ENCODE measurements around the gene OTC.

DNA sequence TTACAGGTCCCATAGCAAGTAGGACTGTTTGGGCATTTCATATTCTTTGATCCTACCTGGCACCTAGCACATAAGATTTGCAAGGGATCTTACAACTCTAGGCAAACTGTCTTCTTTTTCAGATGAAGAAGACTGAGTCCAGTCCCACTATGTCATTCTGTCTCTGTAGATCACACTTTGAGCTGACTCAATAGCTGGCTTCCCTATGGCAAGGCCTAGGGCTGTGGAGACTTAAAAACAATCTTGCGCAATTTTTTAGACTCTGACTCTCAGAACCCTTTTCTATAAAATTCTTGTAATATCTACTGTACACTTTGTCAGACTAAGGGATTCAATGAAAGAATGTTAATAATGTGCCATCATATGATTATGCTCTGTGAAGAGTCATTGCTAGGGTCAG is 26.7 kb downstream of the OTC start:
- TF ChIP-seq, protein P1, sequence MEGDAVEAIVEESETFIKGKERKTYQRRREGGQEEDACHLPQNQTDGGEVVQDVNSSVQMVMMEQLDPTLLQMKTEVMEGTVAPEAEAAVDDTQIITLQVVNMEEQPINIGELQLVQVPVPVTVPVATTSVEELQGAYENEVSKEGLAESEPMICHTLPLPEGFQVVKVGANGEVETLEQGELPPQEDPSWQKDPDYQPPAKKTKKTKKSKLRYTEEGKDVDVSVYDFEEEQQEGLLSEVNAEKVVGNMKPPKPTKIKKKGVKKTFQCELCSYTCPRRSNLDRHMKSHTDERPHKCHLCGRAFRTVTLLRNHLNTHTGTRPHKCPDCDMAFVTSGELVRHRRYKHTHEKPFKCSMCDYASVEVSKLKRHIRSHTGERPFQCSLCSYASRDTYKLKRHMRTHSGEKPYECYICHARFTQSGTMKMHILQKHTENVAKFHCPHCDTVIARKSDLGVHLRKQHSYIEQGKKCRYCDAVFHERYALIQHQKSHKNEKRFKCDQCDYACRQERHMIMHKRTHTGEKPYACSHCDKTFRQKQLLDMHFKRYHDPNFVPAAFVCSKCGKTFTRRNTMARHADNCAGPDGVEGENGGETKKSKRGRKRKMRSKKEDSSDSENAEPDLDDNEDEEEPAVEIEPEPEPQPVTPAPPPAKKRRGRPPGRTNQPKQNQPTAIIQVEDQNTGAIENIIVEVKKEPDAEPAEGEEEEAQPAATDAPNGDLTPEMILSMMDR (IDR thresholded peaks at IDR 0.05) = no peak
- TF ChIP-seq POLR2A (IDR thresholded peaks at IDR 0.05) (no peak), EP300 (IDR thresholded peaks at IDR 0.05) (no peak), POLR2AphosphoS5 (IDR thresholded peaks at IDR 0.05) (no peak)

Measured in stomach (tissue), 4 donors.